ENCODE results near the gene FIBCD1.

FIBCD1 gene

GRCh38 chr9:130972957-130973685 lies 34.1 kb upstream of the FIBCD1 start:
- H3K27ac ChIP-seq = no peak overlapping the region
- TF ChIP-seq CTCF (conservative IDR thresholded peaks at IDR 0.05) = no peak
- TF ChIP-seq ZFX (IDR thresholded peaks at IDR 0.05) = no peak

- H3K27ac ChIP-seq = no peak overlapping the region
- no peak for TF ChIP-seq ZFX (IDR thresholded peaks at IDR 0.05)
- TF ChIP-seq CTCF (conservative IDR thresholded peaks at IDR 0.05) = no peak
Measured at GRCh38 chr9:130972277-130972956, 33.4 kb upstream of the FIBCD1 start.

GRCh38 chr9:130971294-130971849 lies 32.3 kb upstream of the FIBCD1 start:
- no peak for TF ChIP-seq ZFX (IDR thresholded peaks at IDR 0.05)
- TF ChIP-seq CTCF (conservative IDR thresholded peaks at IDR 0.05) = no peak
- no peak overlapping the region for H3K27ac ChIP-seq

GRCh38 chr9:130970855-130971254 lies 31.8 kb upstream of the FIBCD1 start:
- no peak overlapping the region for H3K27ac ChIP-seq

GRCh38 chr9:130970052-130970451 lies 31.0 kb upstream of the FIBCD1 start:
- no peak overlapping the region for H3K27ac ChIP-seq
- TF ChIP-seq CTCF (conservative IDR thresholded peaks at IDR 0.05) = no peak
- TF ChIP-seq ZFX (IDR thresholded peaks at IDR 0.05) = no peak

More at GRCh38 chr9:130970855-130971254, 31.8 kb upstream of the FIBCD1 start:
- TF ChIP-seq CTCF (conservative IDR thresholded peaks at IDR 0.05) (no peak), ZFX (IDR thresholded peaks at IDR 0.05) (no peak)

- TF ChIP-seq CTCF (conservative IDR thresholded peaks at IDR 0.05) (no peak), ZFX (IDR thresholded peaks at IDR 0.05) (no peak)
- no peak overlapping the region for H3K27ac ChIP-seq
Measured at GRCh38 chr9:130965680-130966079, 26.6 kb upstream of the FIBCD1 start.

GRCh38 chr9:130963916-130964315 lies 24.9 kb upstream of the FIBCD1 start:
- no peak overlapping the region for H3K27ac ChIP-seq
- TF ChIP-seq ZFX (IDR thresholded peaks at IDR 0.05) (no peak), CTCF (conservative IDR thresholded peaks at IDR 0.05) (no peak)

Measured in C4-2B (cell line).